Neural cell (in vitro differentiated cells): ENCODE results near the gene GSDMA. TPM values are rescaled to one million over a fixed set of nuclear protein-coding genes. Genes with fewer than 3 reads are reported as not detected.

Experiments used
- H2AFZ ChIP-seq: fragments of 200-600, 300-800 bp; sonication (generic), shearing (Covaris generic); 2 replicates; pipeline ENCODE4 v1.6.0; 2014; ENCODE audit warnings: low read depth, mild to moderate bottlenecking, antibody characterized with exemption, low read length, moderate library complexity
- H3F3A ChIP-seq: fragments of 200-600 bp; shearing (Covaris generic); 2 replicates; pipeline ENCODE4 v1.6.1; 2016; ENCODE audit warnings: mild to moderate bottlenecking, moderate library complexity, mixed read lengths, antibody characterized with exemption, low read length; ENCODE audit not compliant: insufficient read depth, poor library complexity, severe bottlenecking
- H3K27ac ChIP-seq: fragments of 200-600, 300-800 bp; sonication (generic), shearing (Covaris generic); 2 replicates; pipeline ENCODE4 v1.5.1; 2014; ENCODE audit warnings: mild to moderate bottlenecking, low read length, moderate library complexity
- H3K27me3 ChIP-seq: fragments of 300-800, 200-600 bp; sonication (generic), shearing (Covaris generic); 2 replicates; pipeline ENCODE4 v1.6.0; 2014; ENCODE audit warnings: mild to moderate bottlenecking, low read depth, low read length, moderate library complexity; ENCODE audit not compliant: insufficient read depth
- H3K36me3 ChIP-seq: fragments of 300-800, 200-600 bp; sonication (generic), shearing (Covaris generic); 2 replicates; pipeline ENCODE4 v1.5.1; 2014; ENCODE audit warnings: mild to moderate bottlenecking, antibody characterized with exemption, low read length, moderate library complexity; ENCODE audit not compliant: insufficient read depth
- H3K4me2 ChIP-seq: fragments of 300-800, 200-600 bp; sonication (generic), shearing (Covaris generic); 2 replicates; pipeline ENCODE4 v1.6.0; 2014; ENCODE audit warnings: mild to moderate bottlenecking, low read length
- H3K4me3 ChIP-seq: fragments of 300-800, 200-600 bp; sonication (generic), shearing (Covaris generic); 2 replicates; pipeline ENCODE4 v1.5.1; 2014; ENCODE audit warnings: mild to moderate bottlenecking, low read length, moderate library complexity
- H3K79me2 ChIP-seq: fragments of 200-600 bp; shearing (Covaris generic); replicated peaks from 2 replicates; pipeline ENCODE4 v1.6.0; 2014; ENCODE audit warnings: mild to moderate bottlenecking, low read length, moderate library complexity; ENCODE audit not compliant: insufficient read depth
- H3K9ac ChIP-seq: fragments of 300-800, 200-600 bp; sonication (generic), shearing (Covaris generic); 2 replicates; pipeline ENCODE4 v1.6.1; 2016; ENCODE audit warnings: mild to moderate bottlenecking, low read length, mixed read lengths
- H3K9me2 ChIP-seq: fragments of 200-600 bp; shearing (Covaris generic); 2 replicates; pipeline ENCODE4 v1.6.1; 2016; ENCODE audit warnings: mild to moderate bottlenecking, low read length, mixed read lengths; ENCODE audit not compliant: insufficient read depth
- H3K9me3 ChIP-seq: fragments of 200-600, 300-800 bp; sonication (generic), shearing (Covaris generic); 2 replicates; pipeline ENCODE4 v1.6.1; 2016; ENCODE audit warnings: mild to moderate bottlenecking, mixed run types, low read length, moderate library complexity, mixed read lengths
- H4K20me1 ChIP-seq: fragments of 200-600 bp; shearing (Covaris generic); 2 replicates; pipeline ENCODE4 v1.6.1; 2016; ENCODE audit warnings: mild to moderate bottlenecking, mixed run types; ENCODE audit not compliant: insufficient read depth
- EP300 ChIP-seq: fragments of 450-650 bp; conservative IDR thresholded peaks from 2 replicates; pipeline ENCODE4 v1.6.1; 2014; ENCODE audit warnings: antibody characterized with exemption, mild to moderate bottlenecking, moderate library complexity; ENCODE audit not compliant: poor library complexity, severe bottlenecking
- EZH2 ChIP-seq: fragments of 200-600, 300-800 bp; shearing (Covaris generic), sonication (generic); IDR thresholded peaks from 2 replicates; pipeline ENCODE4 v1.6.1; 2014; ENCODE audit warnings: antibody characterized with exemption, low read length, borderline replicate concordance, mild to moderate bottlenecking; ENCODE audit not compliant: insufficient read depth, poor library complexity, severe bottlenecking
- MXI1 ChIP-seq: fragments of 450-650 bp; conservative IDR thresholded peaks from 2 replicates; pipeline ENCODE4 v1.6.1; 2014; ENCODE audit warnings: antibody characterized with exemption, mild to moderate bottlenecking; ENCODE audit not compliant: poor library complexity, severe bottlenecking
- POLR2AphosphoS5 ChIP-seq: IDR thresholded peaks from 2 replicates; pipeline ENCODE4 v1.6.1; 2012
- RAD21 ChIP-seq: fragments of 450-650 bp; conservative IDR thresholded peaks from 2 replicates; pipeline ENCODE4 v1.6.1; 2014; ENCODE audit warnings: antibody characterized with exemption, mild to moderate bottlenecking, moderate library complexity
- SMC3 ChIP-seq: fragments of 450-650 bp; conservative IDR thresholded peaks from 2 replicates; pipeline ENCODE4 v1.6.1; 2014; ENCODE audit warnings: antibody characterized with exemption, mild to moderate bottlenecking, moderate library complexity; ENCODE audit not compliant: poor library complexity
- TAF1 ChIP-seq: IDR thresholded peaks from 2 replicates; pipeline ENCODE4 v1.6.1; 2012; ENCODE audit warnings: low read depth
- polyA plus RNA-seq: library from polyadenylated mRNA; depleted of rRNA; stranded (reverse); fragments of >200 nt; gene quantifications from 2 replicates; pipeline ENCODE4 v1.2.3, GENCODE V29; 2014
- TF ChIP-seq, protein P1 (sequence below): IDR thresholded peaks from 2 replicates; pipeline ENCODE4 v1.6.1; 2012; ENCODE audit warnings: borderline replicate concordance
- TF ChIP-seq, protein P2 (sequence below): fragments of 450-650 bp; IDR thresholded peaks from 2 replicates; pipeline ENCODE4 v1.5.1; 2014; ENCODE audit warnings: antibody characterized with exemption, mild to moderate bottlenecking, moderate library complexity; ENCODE audit not compliant: poor library complexity, severe bottlenecking

GSDMA gene
- polyA plus RNA-seq, 1 donor from 2014 or later, result not detected

DNA sequence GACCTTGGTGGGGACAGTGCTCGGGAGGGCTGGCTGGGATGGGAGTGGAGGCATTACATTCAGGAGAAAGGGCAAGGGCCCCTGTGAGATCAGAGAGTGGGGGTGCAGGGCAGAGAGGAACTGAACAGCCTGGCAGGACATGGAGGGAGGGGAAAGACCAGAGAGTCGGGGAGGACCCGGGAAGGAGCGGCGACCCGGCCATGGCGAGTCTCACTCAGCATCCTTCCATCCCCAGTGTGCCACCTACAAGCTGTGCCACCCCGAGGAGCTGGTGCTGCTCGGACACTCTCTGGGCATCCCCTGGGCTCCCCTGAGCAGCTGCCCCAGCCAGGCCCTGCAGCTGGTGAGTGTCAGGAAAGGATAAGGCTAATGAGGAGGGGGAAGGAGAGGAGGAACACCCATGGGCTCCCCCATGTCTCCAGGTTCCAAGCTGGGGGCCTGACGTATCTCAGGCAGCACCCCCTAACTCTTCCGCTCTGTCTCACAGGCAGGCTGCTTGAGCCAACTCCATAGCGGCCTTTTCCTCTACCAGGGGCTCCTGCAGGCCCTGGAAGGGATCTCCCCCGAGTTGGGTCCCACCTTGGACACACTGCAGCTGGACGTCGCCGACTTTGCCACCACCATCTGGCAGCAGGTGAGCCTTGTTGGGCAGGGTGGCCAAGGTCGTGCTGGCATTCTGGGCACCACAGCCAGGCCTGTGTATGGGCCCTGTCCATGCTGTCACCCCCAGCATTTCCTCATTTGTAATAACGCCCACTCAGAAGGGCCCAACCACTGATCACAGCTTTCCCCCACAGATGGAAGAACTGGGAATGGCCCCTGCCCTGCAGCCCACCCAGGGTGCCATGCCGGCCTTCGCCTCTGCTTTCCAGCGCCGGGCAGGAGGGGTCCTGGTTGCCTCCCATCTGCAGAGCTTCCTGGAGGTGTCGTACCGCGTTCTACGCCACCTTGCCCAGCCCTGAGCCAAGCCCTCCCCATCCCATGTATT lies 53.5 kb downstream of the GSDMA start:
- Histone ChIP-seq H3K27me3 (no peaks in the 10 kb centered on the region), H3K9ac (no peak overlapping the region), H3F3A (no peaks in the 10 kb centered on the region), H3K27ac (no peak overlapping the region), H3K79me2 (no peaks in the 10 kb centered on the region), H3K4me3 (no peak overlapping the region), H3K9me2 (no peaks in the 10 kb centered on the region), H2AFZ (no peak overlapping the region), H4K20me1 (no peaks in the 10 kb centered on the region), H3K9me3 (no peaks in the 10 kb centered on the region), H3K4me2 (no peak overlapping the region), H3K36me3 (no peaks in the 10 kb centered on the region)
- TF ChIP-seq MXI1 (no peak), RAD21 (no peak), TAF1 (no peak), EP300 (no peak), EZH2 (no peak), POLR2AphosphoS5 (no peak), SMC3 (no peak)
- TF ChIP-seq, protein P1, sequence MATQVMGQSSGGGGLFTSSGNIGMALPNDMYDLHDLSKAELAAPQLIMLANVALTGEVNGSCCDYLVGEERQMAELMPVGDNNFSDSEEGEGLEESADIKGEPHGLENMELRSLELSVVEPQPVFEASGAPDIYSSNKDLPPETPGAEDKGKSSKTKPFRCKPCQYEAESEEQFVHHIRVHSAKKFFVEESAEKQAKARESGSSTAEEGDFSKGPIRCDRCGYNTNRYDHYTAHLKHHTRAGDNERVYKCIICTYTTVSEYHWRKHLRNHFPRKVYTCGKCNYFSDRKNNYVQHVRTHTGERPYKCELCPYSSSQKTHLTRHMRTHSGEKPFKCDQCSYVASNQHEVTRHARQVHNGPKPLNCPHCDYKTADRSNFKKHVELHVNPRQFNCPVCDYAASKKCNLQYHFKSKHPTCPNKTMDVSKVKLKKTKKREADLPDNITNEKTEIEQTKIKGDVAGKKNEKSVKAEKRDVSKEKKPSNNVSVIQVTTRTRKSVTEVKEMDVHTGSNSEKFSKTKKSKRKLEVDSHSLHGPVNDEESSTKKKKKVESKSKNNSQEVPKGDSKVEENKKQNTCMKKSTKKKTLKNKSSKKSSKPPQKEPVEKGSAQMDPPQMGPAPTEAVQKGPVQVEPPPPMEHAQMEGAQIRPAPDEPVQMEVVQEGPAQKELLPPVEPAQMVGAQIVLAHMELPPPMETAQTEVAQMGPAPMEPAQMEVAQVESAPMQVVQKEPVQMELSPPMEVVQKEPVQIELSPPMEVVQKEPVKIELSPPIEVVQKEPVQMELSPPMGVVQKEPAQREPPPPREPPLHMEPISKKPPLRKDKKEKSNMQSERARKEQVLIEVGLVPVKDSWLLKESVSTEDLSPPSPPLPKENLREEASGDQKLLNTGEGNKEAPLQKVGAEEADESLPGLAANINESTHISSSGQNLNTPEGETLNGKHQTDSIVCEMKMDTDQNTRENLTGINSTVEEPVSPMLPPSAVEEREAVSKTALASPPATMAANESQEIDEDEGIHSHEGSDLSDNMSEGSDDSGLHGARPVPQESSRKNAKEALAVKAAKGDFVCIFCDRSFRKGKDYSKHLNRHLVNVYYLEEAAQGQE, result no peak
- TF ChIP-seq, protein P2, sequence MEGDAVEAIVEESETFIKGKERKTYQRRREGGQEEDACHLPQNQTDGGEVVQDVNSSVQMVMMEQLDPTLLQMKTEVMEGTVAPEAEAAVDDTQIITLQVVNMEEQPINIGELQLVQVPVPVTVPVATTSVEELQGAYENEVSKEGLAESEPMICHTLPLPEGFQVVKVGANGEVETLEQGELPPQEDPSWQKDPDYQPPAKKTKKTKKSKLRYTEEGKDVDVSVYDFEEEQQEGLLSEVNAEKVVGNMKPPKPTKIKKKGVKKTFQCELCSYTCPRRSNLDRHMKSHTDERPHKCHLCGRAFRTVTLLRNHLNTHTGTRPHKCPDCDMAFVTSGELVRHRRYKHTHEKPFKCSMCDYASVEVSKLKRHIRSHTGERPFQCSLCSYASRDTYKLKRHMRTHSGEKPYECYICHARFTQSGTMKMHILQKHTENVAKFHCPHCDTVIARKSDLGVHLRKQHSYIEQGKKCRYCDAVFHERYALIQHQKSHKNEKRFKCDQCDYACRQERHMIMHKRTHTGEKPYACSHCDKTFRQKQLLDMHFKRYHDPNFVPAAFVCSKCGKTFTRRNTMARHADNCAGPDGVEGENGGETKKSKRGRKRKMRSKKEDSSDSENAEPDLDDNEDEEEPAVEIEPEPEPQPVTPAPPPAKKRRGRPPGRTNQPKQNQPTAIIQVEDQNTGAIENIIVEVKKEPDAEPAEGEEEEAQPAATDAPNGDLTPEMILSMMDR, result no peak

DNA sequence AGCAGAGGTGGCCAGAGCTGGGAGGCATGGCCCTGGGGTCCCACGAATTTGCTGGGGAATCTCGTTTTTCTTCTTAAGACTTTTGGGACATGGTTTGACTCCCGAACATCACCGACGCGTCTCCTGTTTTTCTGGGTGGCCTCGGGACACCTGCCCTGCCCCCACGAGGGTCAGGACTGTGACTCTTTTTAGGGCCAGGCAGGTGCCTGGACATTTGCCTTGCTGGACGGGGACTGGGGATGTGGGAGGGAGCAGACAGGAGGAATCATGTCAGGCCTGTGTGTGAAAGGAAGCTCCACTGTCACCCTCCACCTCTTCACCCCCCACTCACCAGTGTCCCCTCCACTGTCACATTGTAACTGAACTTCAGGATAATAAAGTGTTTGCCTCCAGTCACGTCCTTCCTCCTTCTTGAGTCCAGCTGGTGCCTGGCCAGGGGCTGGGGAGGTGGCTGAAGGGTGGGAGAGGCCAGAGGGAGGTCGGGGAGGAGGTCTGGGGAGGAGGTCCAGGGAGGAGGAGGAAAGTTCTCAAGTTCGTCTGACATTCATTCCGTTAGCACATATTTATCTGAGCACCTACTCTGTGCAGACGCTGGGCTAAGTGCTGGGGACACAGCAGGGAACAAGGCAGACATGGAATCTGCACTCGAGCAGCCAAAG lies 54.7 kb downstream of the GSDMA start:
- H3K79me2 ChIP-seq, result no peaks in the 10 kb centered on the region
- no peaks in the 10 kb centered on the region for H4K20me1 ChIP-seq
- H2AFZ ChIP-seq, result no peak overlapping the region
- H3K36me3 ChIP-seq, result no peaks in the 10 kb centered on the region
- H3K27ac ChIP-seq, result no peak overlapping the region
- H3K27me3 ChIP-seq, result no peaks in the 10 kb centered on the region
- no peaks in the 10 kb centered on the region for H3K9me3 ChIP-seq
- H3K9ac ChIP-seq, result no peak overlapping the region
- TF ChIP-seq MXI1, result no peak
- TF ChIP-seq SMC3, result no peak
- TF ChIP-seq, protein P2, result no peak
- no peak for TF ChIP-seq POLR2AphosphoS5
- TF ChIP-seq, protein P1, result no peak
- no peak for TF ChIP-seq EZH2
- TF ChIP-seq EP300, result no peak
- no peak for TF ChIP-seq RAD21
- no peak for TF ChIP-seq TAF1
- no peak overlapping the region for H3K4me2 ChIP-seq
- H3F3A ChIP-seq, result no peaks in the 10 kb centered on the region
- no peak overlapping the region for H3K4me3 ChIP-seq
- H3K9me2 ChIP-seq, result no peaks in the 10 kb centered on the region
